PFSK-1 (cell line): ENCODE measurements around the gene KCNMB2.

ENCODE experiments used
- POLR2AphosphoS5 ChIP-seq: IDR thresholded peaks from 2 replicates; pipeline ENCODE4 v1.6.1; 2012; ENCODE audit warnings: low read depth, mild to moderate bottlenecking, control low read depth, low read length, moderate library complexity
- SIN3A ChIP-seq: IDR thresholded peaks from 2 replicates; pipeline ENCODE4 v1.6.1; 2012; ENCODE audit warnings: mild to moderate bottlenecking, low read length, moderate library complexity, borderline replicate concordance; ENCODE audit not compliant: insufficient read depth
- TAF1 ChIP-seq: IDR thresholded peaks from 2 replicates; pipeline ENCODE4 v1.6.1; 2012; ENCODE audit warnings: low read length, control low read depth, borderline replicate concordance; ENCODE audit not compliant: insufficient read depth
- TF ChIP-seq, protein P1 (sequence below), 2 experiments: IDR thresholded peaks; 2 replicates each; pipeline versions ENCODE4 v1.6.1 to v1.8.0; 2011 to 2012; ENCODE audit warnings: low read depth in 2 of 2, low read length in 2 of 2, control low read depth in 1 of 2, inconsistent platforms in 1 of 2, mild to moderate bottlenecking in 1 of 2, moderate library complexity in 1 of 2; ENCODE audit not compliant: insufficient read depth in 1 of 2

DNA sequence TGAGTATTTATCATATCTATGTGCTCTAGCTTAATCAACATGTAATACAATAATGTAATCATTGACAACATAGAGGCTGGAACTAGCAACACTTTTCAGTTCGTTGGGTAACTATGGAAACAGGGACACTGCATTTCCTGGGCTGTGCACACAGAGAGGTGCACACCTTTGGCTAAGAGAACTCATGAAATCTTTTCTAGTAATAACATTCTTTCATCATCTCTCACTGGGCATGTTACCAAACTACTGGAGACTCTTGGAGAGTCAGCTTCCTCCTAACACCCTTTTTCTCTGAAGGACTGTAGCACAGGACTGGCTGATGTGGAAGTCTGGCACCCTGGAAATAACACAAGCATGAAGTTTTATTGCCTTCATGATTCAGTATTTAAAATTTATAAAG, 135.6 kb downstream of the KCNMB2 start:
- no peak for TF ChIP-seq TAF1
- TF ChIP-seq POLR2AphosphoS5, result no peak
- TF ChIP-seq, protein P1, sequence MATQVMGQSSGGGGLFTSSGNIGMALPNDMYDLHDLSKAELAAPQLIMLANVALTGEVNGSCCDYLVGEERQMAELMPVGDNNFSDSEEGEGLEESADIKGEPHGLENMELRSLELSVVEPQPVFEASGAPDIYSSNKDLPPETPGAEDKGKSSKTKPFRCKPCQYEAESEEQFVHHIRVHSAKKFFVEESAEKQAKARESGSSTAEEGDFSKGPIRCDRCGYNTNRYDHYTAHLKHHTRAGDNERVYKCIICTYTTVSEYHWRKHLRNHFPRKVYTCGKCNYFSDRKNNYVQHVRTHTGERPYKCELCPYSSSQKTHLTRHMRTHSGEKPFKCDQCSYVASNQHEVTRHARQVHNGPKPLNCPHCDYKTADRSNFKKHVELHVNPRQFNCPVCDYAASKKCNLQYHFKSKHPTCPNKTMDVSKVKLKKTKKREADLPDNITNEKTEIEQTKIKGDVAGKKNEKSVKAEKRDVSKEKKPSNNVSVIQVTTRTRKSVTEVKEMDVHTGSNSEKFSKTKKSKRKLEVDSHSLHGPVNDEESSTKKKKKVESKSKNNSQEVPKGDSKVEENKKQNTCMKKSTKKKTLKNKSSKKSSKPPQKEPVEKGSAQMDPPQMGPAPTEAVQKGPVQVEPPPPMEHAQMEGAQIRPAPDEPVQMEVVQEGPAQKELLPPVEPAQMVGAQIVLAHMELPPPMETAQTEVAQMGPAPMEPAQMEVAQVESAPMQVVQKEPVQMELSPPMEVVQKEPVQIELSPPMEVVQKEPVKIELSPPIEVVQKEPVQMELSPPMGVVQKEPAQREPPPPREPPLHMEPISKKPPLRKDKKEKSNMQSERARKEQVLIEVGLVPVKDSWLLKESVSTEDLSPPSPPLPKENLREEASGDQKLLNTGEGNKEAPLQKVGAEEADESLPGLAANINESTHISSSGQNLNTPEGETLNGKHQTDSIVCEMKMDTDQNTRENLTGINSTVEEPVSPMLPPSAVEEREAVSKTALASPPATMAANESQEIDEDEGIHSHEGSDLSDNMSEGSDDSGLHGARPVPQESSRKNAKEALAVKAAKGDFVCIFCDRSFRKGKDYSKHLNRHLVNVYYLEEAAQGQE (IDR thresholded peaks at IDR 0.05; ENCODE audit: insufficient read depth in 1 of 2, low read depth in 2 of 2, low read length in 2 of 2), result no peak
- no peak for TF ChIP-seq SIN3A
